ENCODE measurements around the gene HSD17B12.
"Not testable (repeated sequence)": the region's sequence is repeated elsewhere in the genome, so short reads cannot be mapped to it uniquely, and the experiment has no call there.

Gene HSD17B12

GRCh38 chr11:43681401-43681942 lies 934 bp downstream of the HSD17B12 start:
- in situ Hi-C loops (cut with HindIII; ENCODE audit: low pct_ligation_motif_present, low sequenced_read_pairs), result no loop called here
- peak overlapping the region; percentile 91 for H3K4me3 ChIP-seq (ENCODE audit: low read depth, low read length)
- H3K27me3 ChIP-seq (replicated peaks), result no peaks in the 10 kb centered on the region
- peak overlapping the region; percentile 82 for H3K27ac ChIP-seq
- no peak for DNase-seq
- TF ChIP-seq CTCF (IDR thresholded peaks at IDR 0.05; ENCODE audit: low read depth, low read length, missing control alignments), result no peak
- H3K36me3 ChIP-seq (replicated peaks), result no peaks in the 10 kb centered on the region

- Histone ChIP-seq H3K27ac (peak overlapping the region; percentile 82), H3K4me3 (ENCODE audit: low read depth, low read length) (peak overlapping the region; percentile 91)
- in situ Hi-C loops (cut with HindIII; ENCODE audit: low pct_ligation_motif_present, low sequenced_read_pairs); H3K27me3 ChIP-seq (replicated peaks); H3K36me3 ChIP-seq (replicated peaks); DNase-seq: not testable (repeated sequence)
Observed at GRCh38 chr11:43682081-43682480, 1.5 kb downstream of the HSD17B12 start.

GRCh38 chr11:43685440-43685839 lies 4.9 kb downstream of the HSD17B12 start:
- in situ Hi-C loops (cut with HindIII; ENCODE audit: low pct_ligation_motif_present, low sequenced_read_pairs), result no loop called here
- Histone ChIP-seq H3K4me3 (ENCODE audit: low read depth, low read length) (no peak overlapping the region), H3K27me3 (replicated peaks) (no peaks in the 10 kb centered on the region), H3K36me3 (replicated peaks) (peaks cover 2% of the 10 kb centered on the region), H3K27ac (no peak overlapping the region)
- peak; percentile 31 for TF ChIP-seq CTCF (IDR thresholded peaks at IDR 0.05; ENCODE audit: low read depth, low read length, missing control alignments)
- no peak for DNase-seq

GRCh38 chr11:43686207-43686606 lies 5.7 kb downstream of the HSD17B12 start:
- no peak for TF ChIP-seq CTCF (IDR thresholded peaks at IDR 0.05; ENCODE audit: low read depth, low read length, missing control alignments)
- H3K36me3 ChIP-seq (replicated peaks), result peaks cover 2% of the 10 kb centered on the region
- DNase-seq, result no peak
- H3K27ac ChIP-seq, result no peak overlapping the region
- H3K4me3 ChIP-seq (ENCODE audit: low read depth, low read length), result no peak overlapping the region
- H3K27me3 ChIP-seq (replicated peaks), result no peaks in the 10 kb centered on the region
- in situ Hi-C loops (cut with HindIII; ENCODE audit: low pct_ligation_motif_present, low sequenced_read_pairs), result no loop called here

- peak; percentile 47 for DNase-seq
- in situ Hi-C loops (cut with HindIII; ENCODE audit: low pct_ligation_motif_present, low sequenced_read_pairs), result no loop called here
- Histone ChIP-seq H3K27ac (peak overlapping the region; percentile 9), H3K4me3 (ENCODE audit: low read depth, low read length) (no peak overlapping the region), H3K36me3 (replicated peaks) (peaks cover 2% of the 10 kb centered on the region), H3K27me3 (replicated peaks) (no peaks in the 10 kb centered on the region)
- TF ChIP-seq CTCF (IDR thresholded peaks at IDR 0.05; ENCODE audit: low read depth, low read length, missing control alignments), result no peak
Observed at GRCh38 chr11:43687120-43687791, 6.7 kb downstream of the HSD17B12 start.

- Histone ChIP-seq H3K4me3 (ENCODE audit: low read depth, low read length) (no peak overlapping the region), H3K27ac (no peak overlapping the region), H3K27me3 (replicated peaks) (no peaks in the 10 kb centered on the region), H3K36me3 (replicated peaks) (peaks cover 2% of the 10 kb centered on the region)
- in situ Hi-C loops (cut with HindIII; ENCODE audit: low pct_ligation_motif_present, low sequenced_read_pairs), result no loop called here
- no peak for DNase-seq
- TF ChIP-seq CTCF (IDR thresholded peaks at IDR 0.05; ENCODE audit: low read depth, low read length, missing control alignments), result no peak
Observed at GRCh38 chr11:43688394-43688793, 7.9 kb downstream of the HSD17B12 start.
